ENCODE data around the gene INTS6.

- no peak for TF ChIP-seq CTCF (IDR thresholded peaks at IDR 0.05)
- no peak for TF ChIP-seq POLR2A (IDR thresholded peaks at IDR 0.05)
- no peak for TF ChIP-seq POLR2AphosphoS5 (IDR thresholded peaks at IDR 0.05)
Measured at GRCh38 chr13:51329606-51330005, 123.2 kb downstream of the INTS6 start.
